HG03039 (cell line): ENCODE data around the gene XPR1.
"Not testable (repeated sequence)": the region's sequence is repeated elsewhere in the genome, so short reads cannot be mapped to it uniquely, and the experiment has no call there.

Experiments
- ATAC-seq: cut with Tn5 transposase; IDR thresholded peaks from one replicate; pipeline ENCODE4 v1.9.1; 2021; ENCODE audit warnings: mild to moderate bottlenecking, moderate library complexity; ENCODE audit not compliant: unreplicated experiment

Gene XPR1

DNA sequence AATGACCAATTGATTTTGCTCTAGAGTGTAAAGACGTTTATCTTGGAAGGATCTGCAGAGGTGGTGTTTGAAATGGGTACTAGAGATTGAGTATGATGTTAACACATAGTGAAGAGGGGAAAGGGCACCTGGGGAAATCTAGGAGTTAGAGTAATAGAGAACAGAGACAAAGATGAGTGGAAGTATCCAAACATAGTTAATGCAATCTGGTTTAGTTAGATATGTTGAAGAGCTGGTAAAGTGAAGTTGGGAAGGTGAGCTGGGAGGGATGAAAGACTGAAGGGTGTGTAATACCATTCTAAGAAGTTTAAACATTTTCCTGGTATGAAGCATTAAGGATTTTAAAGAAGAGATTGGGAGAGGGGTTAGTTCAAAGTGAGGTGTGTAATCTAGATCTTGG is 11.0 kb downstream of the XPR1 start:
- no peak for ATAC-seq

DNA sequence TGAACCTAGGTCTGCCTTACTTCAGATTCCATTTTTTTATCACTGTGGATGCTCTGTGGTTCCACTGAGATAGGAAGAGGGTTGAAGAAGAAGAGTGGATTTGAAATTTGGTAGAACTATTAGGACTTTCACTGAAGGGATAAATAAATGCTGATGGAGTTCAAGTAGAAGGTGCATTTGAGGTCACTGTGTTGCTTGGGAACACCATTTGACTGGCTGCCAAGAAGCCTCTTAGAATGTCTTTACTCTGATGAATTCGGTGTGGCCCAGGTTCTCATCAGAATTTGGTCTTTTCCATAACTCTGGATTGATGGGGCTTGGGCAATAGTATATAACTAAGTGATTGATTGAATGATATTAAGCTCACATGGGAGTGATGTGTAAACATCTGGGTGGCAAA is 11.9 kb downstream of the XPR1 start:
- ATAC-seq: no peak

DNA sequence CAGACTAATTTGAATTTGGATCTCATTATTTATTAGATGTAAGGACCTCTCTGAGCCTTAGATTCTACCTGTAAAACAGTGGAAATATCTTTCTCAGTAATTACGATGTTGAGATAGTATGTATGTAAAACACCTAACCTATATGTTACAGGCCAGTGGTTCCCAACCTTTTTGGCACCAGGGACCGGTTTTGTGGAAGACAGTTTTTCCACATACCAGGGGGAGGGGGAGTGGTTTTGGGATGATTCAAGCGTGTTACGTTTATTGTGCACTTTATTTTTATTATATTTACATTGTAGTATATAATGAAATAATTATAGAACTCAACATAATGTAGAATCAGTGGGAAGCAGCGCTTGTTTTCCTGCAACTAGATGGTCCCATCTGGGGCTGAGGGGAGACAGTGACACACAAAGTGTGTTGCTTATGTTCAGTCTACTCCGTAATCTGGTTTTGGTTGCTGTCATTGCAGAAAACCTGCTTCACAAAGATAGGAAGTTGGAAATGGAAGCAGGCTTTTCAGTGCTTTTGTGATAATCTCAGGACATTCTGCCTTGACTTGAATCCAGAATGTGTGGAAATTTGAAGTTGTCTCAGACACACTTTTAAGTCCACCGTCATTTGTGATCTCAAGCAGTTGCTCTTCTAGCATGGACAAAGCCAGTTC is 12.8 kb downstream of the XPR1 start:
- ATAC-seq: no peak

GRCh38 chr1:180645261-180645660 is 13.4 kb downstream of the XPR1 start:
- ATAC-seq: not testable (repeated sequence)

DNA sequence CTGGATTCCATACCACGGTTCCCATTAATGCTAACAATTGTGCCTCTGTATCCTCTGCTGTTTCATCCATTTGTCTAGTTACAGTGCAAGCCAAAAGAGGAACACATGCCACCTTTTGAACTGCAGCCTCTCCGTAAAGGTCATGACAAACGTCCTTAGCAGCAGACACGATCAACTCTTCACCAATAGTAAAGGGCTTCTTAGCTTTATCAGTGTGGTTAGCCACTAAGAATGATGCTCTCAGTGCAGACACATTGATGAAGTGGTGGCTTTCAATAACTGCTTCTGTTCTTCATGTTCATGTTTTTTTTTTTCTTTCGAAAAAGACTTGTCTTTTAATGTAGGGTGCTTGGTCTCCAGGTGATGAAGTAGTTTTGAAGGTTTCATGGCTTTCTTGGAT is 14.3 kb downstream of the XPR1 start:
- no peak for ATAC-seq

GRCh38 chr1:180646547-180646946 is 14.7 kb downstream of the XPR1 start:
- ATAC-seq: no peak

GRCh38 chr1:180652792-180653191 is 21.0 kb downstream of the XPR1 start:
- no peak for ATAC-seq

DNA sequence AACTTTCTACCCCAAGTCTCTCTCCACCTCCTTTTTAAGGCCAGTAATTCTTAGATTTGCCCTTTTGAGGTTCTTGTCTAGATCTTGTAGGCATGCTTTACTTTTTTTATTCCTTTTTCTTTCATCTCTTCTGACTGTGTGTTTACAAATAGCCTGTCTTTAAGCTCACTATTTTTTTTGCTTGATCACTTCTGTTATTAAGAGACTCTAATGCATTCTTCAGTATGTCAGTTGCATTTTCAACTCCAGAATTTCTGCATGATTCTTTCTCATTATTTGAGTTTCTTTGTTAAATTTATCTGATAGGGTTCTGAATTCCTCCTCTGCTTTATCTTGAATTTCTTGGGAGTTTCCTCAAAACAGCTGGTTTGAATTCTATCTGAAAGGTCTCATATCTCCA is 30.9 kb downstream of the XPR1 start:
- ATAC-seq: no peak

GRCh38 chr1:180670681-180671080 is 38.9 kb downstream of the XPR1 start:
- ATAC-seq: no peak

DNA sequence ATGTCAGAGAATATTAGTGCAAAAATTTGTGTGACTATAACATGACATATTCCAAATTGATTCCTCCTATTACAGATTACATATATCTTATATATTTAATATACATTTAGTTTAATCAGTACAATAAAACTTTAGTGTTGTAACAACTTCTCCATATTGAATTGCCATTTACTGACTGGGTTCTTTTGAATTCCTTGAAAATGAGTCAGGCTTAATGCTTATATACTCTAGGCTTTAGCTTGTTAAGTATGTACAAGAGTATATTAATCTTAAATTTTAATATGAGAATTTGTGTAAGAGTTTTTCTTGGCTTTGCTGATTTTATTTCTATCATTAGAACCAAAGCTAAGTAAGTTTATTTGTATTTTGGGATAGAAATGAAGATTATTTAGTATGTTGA is 40.3 kb downstream of the XPR1 start:
- no peak for ATAC-seq

GRCh38 chr1:180672505-180672904 is 40.7 kb downstream of the XPR1 start:
- ATAC-seq: no peak

DNA sequence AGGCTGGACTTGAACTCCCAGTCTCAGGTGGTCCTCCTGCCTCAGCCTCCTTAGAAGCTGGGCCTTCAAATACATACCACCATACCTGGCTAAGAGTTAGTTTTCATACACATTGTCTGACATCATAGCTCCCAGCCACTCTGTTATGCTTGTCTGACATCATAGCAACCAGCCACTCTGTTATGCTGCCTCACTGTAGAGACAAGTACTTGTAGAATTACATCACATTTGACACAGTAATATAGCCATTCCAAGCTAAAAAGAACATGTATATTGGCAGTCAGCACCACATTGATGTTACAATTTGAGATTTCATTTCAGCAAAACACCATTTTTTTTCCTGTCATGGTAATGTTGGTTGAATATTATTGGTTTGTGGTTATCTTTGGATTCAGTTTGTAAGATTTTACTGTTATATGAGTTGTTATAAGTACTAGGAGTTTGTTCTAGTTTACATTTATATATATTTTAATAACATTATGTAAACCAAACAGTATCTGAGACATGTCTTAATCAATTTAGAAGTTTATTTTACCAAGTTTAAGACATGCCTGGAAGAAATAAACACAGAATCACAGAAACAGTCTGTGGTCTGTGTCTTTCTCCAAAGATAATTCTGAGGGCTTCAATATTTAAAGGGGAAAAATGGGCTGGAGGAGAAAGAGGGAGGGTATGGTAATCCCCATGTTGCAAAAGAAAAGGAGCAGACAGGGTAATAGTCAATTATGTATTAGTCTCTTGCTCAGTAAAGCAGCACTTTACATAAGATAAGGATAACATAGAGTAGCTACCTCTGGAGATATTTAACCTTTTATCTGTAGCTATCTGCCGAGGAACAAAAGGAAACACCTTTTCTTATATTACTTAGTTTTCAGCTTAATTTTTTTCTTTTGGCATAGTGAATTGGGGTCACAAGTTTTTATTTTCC is 43.0 kb downstream of the XPR1 start:
- no peak for ATAC-seq

- ATAC-seq: no peak
Measured at GRCh38 chr1:180675586-180675985, 43.8 kb downstream of the XPR1 start.

- ATAC-seq: no peak
Measured at GRCh38 chr1:180680558-180681144, 48.8 kb downstream of the XPR1 start.

- not testable (repeated sequence) for ATAC-seq
Measured at GRCh38 chr1:180683117-180683516, 51.3 kb downstream of the XPR1 start.

DNA sequence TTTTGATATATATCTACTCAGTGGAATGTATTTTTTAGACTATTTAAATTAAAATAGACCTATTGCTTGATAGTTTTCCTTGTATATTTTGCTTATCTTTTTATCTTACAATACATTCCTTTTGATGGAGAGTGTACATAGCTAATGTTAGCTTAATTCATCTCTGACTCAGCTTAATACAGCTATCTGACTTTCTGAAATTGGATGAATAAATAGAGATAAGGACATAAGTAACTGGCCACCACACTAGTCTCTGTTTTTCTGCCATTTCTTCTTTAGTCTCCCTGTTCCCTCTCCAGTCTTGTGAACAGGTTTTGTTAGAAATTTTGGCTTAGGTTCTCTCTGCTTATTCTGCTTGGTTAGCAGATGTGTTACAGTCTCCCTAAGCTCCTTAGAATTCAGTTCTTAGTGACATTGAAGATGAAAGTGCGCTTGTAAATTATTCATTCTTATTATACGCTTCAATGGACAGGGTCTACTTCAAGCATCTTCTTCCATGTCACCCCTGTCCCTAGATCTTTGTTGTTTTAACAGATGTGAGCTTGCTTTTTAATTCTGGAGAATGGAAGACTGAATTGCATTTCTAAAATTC is 59.6 kb downstream of the XPR1 start:
- no peak for ATAC-seq

- no peak for ATAC-seq
Measured at GRCh38 chr1:180693564-180694244, 61.9 kb downstream of the XPR1 start.

DNA sequence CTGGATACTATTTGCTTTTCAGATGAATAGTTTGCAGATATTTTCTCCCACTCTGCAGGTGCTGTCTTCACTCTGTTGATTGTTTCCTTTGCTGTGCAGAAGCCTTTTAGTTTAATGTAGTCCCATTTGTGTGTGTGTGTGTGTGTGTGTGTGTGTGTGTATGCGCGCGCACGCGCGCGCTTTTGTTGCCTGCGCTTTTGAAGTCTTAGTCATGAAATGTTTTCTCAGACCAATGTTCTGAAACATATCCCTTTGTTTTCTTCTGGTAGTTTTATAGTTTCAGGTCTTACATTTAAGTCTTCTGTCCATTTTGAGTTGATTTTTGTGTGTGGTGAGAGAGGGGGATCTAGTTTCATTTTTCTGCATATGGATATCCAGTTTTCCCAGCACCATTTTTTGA is 63.5 kb downstream of the XPR1 start:
- no peak for ATAC-seq

DNA sequence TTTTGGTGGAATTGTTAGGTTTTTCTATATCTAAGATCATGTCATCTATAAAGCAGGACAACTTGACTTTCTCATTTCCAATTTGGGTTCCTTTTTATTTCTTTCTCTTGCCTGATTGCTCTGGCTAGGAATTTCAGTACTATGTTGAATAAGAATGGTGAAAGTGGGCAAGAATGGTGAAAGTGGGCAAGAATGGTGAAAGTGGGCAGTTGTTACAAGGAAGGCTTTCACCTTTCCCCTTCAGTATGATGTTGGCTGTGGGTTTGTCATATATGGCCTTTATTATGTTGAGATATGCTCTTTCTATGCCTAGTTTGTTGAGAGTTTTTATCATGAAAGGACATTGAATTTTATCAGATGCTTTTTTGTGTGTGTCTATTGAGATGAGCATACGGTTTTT is 64.5 kb downstream of the XPR1 start:
- no peak for ATAC-seq

GRCh38 chr1:180698580-180698979 is 66.8 kb downstream of the XPR1 start:
- ATAC-seq: no peak

GRCh38 chr1:180702376-180702775 is 70.6 kb downstream of the XPR1 start:
- not testable (repeated sequence) for ATAC-seq
